Neutrophil (primary cell): ENCODE data around the gene CELA2A.
"Not testable (repeated sequence)": the region's sequence is repeated elsewhere in the genome, so short reads cannot be mapped to it uniquely, and the experiment has no call there.

ENCODE experiments used
- H3K27ac ChIP-seq: fragments of 200-600 bp; sonication (generic); 2 replicates; pipeline ENCODE4 v1.5.1; 2016; ENCODE audit warnings: mild to moderate bottlenecking, moderate library complexity
- H3K27me3 ChIP-seq: fragments of 200-600 bp; sonication (generic); 2 replicates; pipeline ENCODE4 v1.6.0; 2016; ENCODE audit warnings: mild to moderate bottlenecking
- H3K36me3 ChIP-seq: fragments of 200-600 bp; sonication (generic); 2 replicates; pipeline ENCODE4 v1.5.1; 2017
- H3K4me1 ChIP-seq, 2 experiments: fragments of 200-600 bp in 1 of 2; sonication (generic) in 1 of 2; 1 replicate in 1 of 2; 2 replicates in 1 of 2; pipeline versions ENCODE4 v1.5.1 to v1.6.1; 2013 to 2016; ENCODE audit warnings: low read depth in 1 of 2, low read length in 1 of 2, mild to moderate bottlenecking in 1 of 2, moderate library complexity in 1 of 2; ENCODE audit not compliant: control insufficient read depth in 1 of 2, insufficient read depth in 1 of 2
- H3K4me3 ChIP-seq, 2 experiments: fragments of 200-600 bp in 1 of 2; sonication (generic) in 1 of 2; 1 replicate in 1 of 2; 2 replicates in 1 of 2; pipeline ENCODE4 v1.5.1; 2013 to 2016; ENCODE audit warnings: low read depth in 1 of 2, low read length in 1 of 2, mild to moderate bottlenecking in 1 of 2, moderate library complexity in 1 of 2
- H3K9me3 ChIP-seq: fragments of 200-600 bp; sonication (generic); 2 replicates; pipeline ENCODE4 v1.5.1; 2016
- CTCF ChIP-seq: fragments of 200-600 bp; sonication (generic); IDR thresholded peaks from 2 replicates; pipeline ENCODE4 v1.5.1; 2016; ENCODE audit warnings: antibody characterized with exemption

Gene CELA2A

GRCh38 chr1:15472587-15472986, 16.1 kb downstream of the CELA2A start:
- no peak for TF ChIP-seq CTCF
- Histone ChIP-seq H3K9me3 (no peaks in the 10 kb centered on the region), H3K27ac (no peak overlapping the region), H3K36me3 (no peaks in the 10 kb centered on the region), H3K27me3 (no peaks in the 10 kb centered on the region), H3K4me3 (no peak overlapping the region), H3K4me1 (no peaks in the 10 kb centered on the region)

GRCh38 chr1:15475752-15476314, 19.3 kb downstream of the CELA2A start, which contains the start of gene CELA2B:
TSS of gene CELA2B (plus strand) at chr1:15476104. CDS start at chr1:15476126, 22 bp downstream.
- Histone ChIP-seq H3K4me3 (no peak within 1 kb of the TSS), H3K27ac (no peak within 1 kb of the TSS), H3K4me1 (no peaks in the 10 kb centered on the region), H3K27me3 (no peaks in the 10 kb centered on the region), H3K36me3 (no peaks in the 10 kb centered on the region), H3K9me3 (no peaks in the 10 kb centered on the region)
- no peak for TF ChIP-seq CTCF

- H3K27me3 ChIP-seq: no peaks in the 10 kb centered on the region
These were observed 20.4 kb downstream of the CELA2A start for GRCh38 chr1:15476927-15477326.

GRCh38 chr1:15477646-15478212, 21.2 kb downstream of the CELA2A start:
- H3K27ac ChIP-seq: no peak overlapping the region
- TF ChIP-seq CTCF: no peak
- H3K4me3 ChIP-seq: no peak overlapping the region
- no peaks in the 10 kb centered on the region for H3K4me1 ChIP-seq
- no peaks in the 10 kb centered on the region for H3K27me3 ChIP-seq
- H3K36me3 ChIP-seq: no peaks in the 10 kb centered on the region
- H3K9me3 ChIP-seq: no peaks in the 10 kb centered on the region

More at GRCh38 chr1:15476927-15477326, 20.4 kb downstream of the CELA2A start:
- Histone ChIP-seq H3K27ac (no peak overlapping the region), H3K4me3 (no peak overlapping the region), H3K36me3 (no peaks in the 10 kb centered on the region), H3K4me1 (no peaks in the 10 kb centered on the region), H3K9me3 (no peaks in the 10 kb centered on the region)
- no peak for TF ChIP-seq CTCF

GRCh38 chr1:15479654-15480347, 23.3 kb downstream of the CELA2A start:
- Histone ChIP-seq H3K27ac (no peak overlapping the region), H3K4me1 (no peaks in the 10 kb centered on the region), H3K9me3 (no peaks in the 10 kb centered on the region), H3K4me3 (no peak overlapping the region), H3K27me3 (no peaks in the 10 kb centered on the region), H3K36me3 (no peaks in the 10 kb centered on the region)
- no peak for TF ChIP-seq CTCF

- H3K27ac ChIP-seq, H3K4me1 ChIP-seq, H3K4me3 ChIP-seq, H3K27me3 ChIP-seq, H3K9me3 ChIP-seq, H3K36me3 ChIP-seq: not testable (repeated sequence)
These were observed 25.9 kb downstream of the CELA2A start for GRCh38 chr1:15482455-15482854.

GRCh38 chr1:15482983-15483543, 26.5 kb downstream of the CELA2A start:
- H3K9me3 ChIP-seq, H3K4me3 ChIP-seq, H3K27me3 ChIP-seq, H3K27ac ChIP-seq, H3K4me1 ChIP-seq, H3K36me3 ChIP-seq: not testable (repeated sequence)
